ENCODE measurements around the gene VARS1. TPM values are rescaled to one million over a fixed set of nuclear protein-coding genes. Genes with fewer than 3 reads are reported as not detected.

Gene VARS1
- total RNA-seq, 1 experiment from 2014 or later, result 124 TPM

- no peaks in the 10 kb centered on the region for H3K27me3 ChIP-seq (ENCODE audit: insufficient read depth, low read depth)
- TF ChIP-seq, protein P1, sequence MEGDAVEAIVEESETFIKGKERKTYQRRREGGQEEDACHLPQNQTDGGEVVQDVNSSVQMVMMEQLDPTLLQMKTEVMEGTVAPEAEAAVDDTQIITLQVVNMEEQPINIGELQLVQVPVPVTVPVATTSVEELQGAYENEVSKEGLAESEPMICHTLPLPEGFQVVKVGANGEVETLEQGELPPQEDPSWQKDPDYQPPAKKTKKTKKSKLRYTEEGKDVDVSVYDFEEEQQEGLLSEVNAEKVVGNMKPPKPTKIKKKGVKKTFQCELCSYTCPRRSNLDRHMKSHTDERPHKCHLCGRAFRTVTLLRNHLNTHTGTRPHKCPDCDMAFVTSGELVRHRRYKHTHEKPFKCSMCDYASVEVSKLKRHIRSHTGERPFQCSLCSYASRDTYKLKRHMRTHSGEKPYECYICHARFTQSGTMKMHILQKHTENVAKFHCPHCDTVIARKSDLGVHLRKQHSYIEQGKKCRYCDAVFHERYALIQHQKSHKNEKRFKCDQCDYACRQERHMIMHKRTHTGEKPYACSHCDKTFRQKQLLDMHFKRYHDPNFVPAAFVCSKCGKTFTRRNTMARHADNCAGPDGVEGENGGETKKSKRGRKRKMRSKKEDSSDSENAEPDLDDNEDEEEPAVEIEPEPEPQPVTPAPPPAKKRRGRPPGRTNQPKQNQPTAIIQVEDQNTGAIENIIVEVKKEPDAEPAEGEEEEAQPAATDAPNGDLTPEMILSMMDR (conservative IDR thresholded peaks at IDR 0.05), result no peak
- DNase-seq, result no peak
- ChIA-PET CTCF (no interaction called here), POLR2A (ENCODE audit: unreplicated experiment) (no interaction called here)
- no peaks in the 10 kb centered on the region for H4K20me1 ChIP-seq (ENCODE audit: insufficient read depth)
- no peaks in the 10 kb centered on the region for H3K9me2 ChIP-seq (ENCODE audit: insufficient read depth)
- H3K4me3 ChIP-seq, result no peak overlapping the region
- intact Hi-C loops (cut with micrococcal nuclease; ENCODE audit: unreplicated experiment), result no loop called here
- no peak overlapping the region for H3K27ac ChIP-seq
- H3K4me1 ChIP-seq (replicated peaks; ENCODE audit: insufficient read depth), result peaks cover 21% of the 10 kb centered on the region
- BruUV-seq (replicated peaks), result no TSS peak
- no peak overlapping the region for H3K4me2 ChIP-seq
- peaks cover 18% of the 10 kb centered on the region; the same call in 1 of the 2 replicates for H3K36me3 ChIP-seq (ENCODE audit: low read depth)
- no peak overlapping the region for H2AFZ ChIP-seq
- no peaks in the 10 kb centered on the region for H3K9me3 ChIP-seq (ENCODE audit: insufficient read depth, low read depth)
- H3F3A ChIP-seq (ENCODE audit: insufficient read depth, low read depth), result peaks cover 24% of the 10 kb centered on the region; the same call in 1 of the 2 replicates
- no peaks in the 10 kb centered on the region for H3K79me2 ChIP-seq (ENCODE audit: low read depth)
These were observed 14.9 kb downstream of the VARS1 start for GRCh38 chr6:31780507-31781243.

GRCh38 chr6:31779908-31780307, 15.6 kb downstream of the VARS1 start:
- no TSS peak for BruUV-seq (replicated peaks)
- Histone ChIP-seq H3F3A (ENCODE audit: insufficient read depth, low read depth) (peaks cover 24% of the 10 kb centered on the region; the same call in 1 of the 2 replicates), H3K4me1 (replicated peaks; ENCODE audit: insufficient read depth) (peaks cover 28% of the 10 kb centered on the region), H3K9me3 (ENCODE audit: insufficient read depth, low read depth) (no peaks in the 10 kb centered on the region), H3K4me3 (no peak overlapping the region), H3K27ac (no peak overlapping the region), H3K4me2 (no peak overlapping the region), H3K9me2 (ENCODE audit: insufficient read depth) (no peaks in the 10 kb centered on the region), H2AFZ (no peak overlapping the region), H3K27me3 (ENCODE audit: insufficient read depth, low read depth) (no peaks in the 10 kb centered on the region), H3K36me3 (ENCODE audit: low read depth) (peaks cover 18% of the 10 kb centered on the region; the same call in 1 of the 2 replicates), H3K79me2 (ENCODE audit: low read depth) (no peaks in the 10 kb centered on the region), H4K20me1 (ENCODE audit: insufficient read depth) (no peaks in the 10 kb centered on the region)
- no peak for DNase-seq
- POLR2A ChIA-PET (ENCODE audit: unreplicated experiment), result interaction anchor here (0.6 kb wide), 1 partner anchor 166 kb away, joined by 5 read pairs; the partner anchor contains the start of gene CFB
- CTCF ChIA-PET, result no interaction called here
- intact Hi-C loops (cut with micrococcal nuclease; ENCODE audit: unreplicated experiment), result loop anchor here (10.0 kb wide), 1 partner anchor 175 kb away; the partner anchor contains the start of genes NELFE and SKIC2
- TF ChIP-seq, protein P1 (conservative IDR thresholded peaks at IDR 0.05), result no peak
- TF ChIP-seq EZH2 (IDR thresholded peaks at IDR 0.05; ENCODE audit: low read depth), result no peak

- ChIA-PET POLR2A (ENCODE audit: unreplicated experiment) (interaction anchor here (0.6 kb wide), 1 partner anchor 166 kb away, joined by 5 read pairs; the partner anchor contains the start of gene CFB), CTCF (no interaction called here)
- no peak overlapping the region for H2AFZ ChIP-seq
- intact Hi-C loops (cut with micrococcal nuclease; ENCODE audit: unreplicated experiment), result loop anchor here (10.0 kb wide), 1 partner anchor 176 kb away; the partner anchor contains the start of genes NELFE and SKIC2
- no peaks in the 10 kb centered on the region for H3K27me3 ChIP-seq (ENCODE audit: insufficient read depth, low read depth)
- no peak for DNase-seq
- BruUV-seq (replicated peaks), result no TSS peak
- H3F3A ChIP-seq (ENCODE audit: insufficient read depth, low read depth), result peaks cover 24% of the 10 kb centered on the region; the same call in 1 of the 2 replicates
- no peaks in the 10 kb centered on the region for H3K9me2 ChIP-seq (ENCODE audit: insufficient read depth)
- H3K4me2 ChIP-seq, result no peak overlapping the region
- H3K9me3 ChIP-seq (ENCODE audit: insufficient read depth, low read depth), result no peaks in the 10 kb centered on the region
- peaks cover 31% of the 10 kb centered on the region for H3K4me1 ChIP-seq (replicated peaks; ENCODE audit: insufficient read depth)
- H3K4me3 ChIP-seq, result no peak overlapping the region
- no peak for TF ChIP-seq EZH2 (IDR thresholded peaks at IDR 0.05; ENCODE audit: low read depth)
- TF ChIP-seq, protein P1 (conservative IDR thresholded peaks at IDR 0.05), result no peak
- no peaks in the 10 kb centered on the region for H4K20me1 ChIP-seq (ENCODE audit: insufficient read depth)
- peaks cover 16% of the 10 kb centered on the region; the same call in 1 of the 2 replicates for H3K36me3 ChIP-seq (ENCODE audit: low read depth)
- no peaks in the 10 kb centered on the region for H3K79me2 ChIP-seq (ENCODE audit: low read depth)
- H3K27ac ChIP-seq, result no peak overlapping the region
These were observed 16.3 kb downstream of the VARS1 start for GRCh38 chr6:31778999-31779885.
